ENCODE data around the gene PRDM16.

Gene PRDM16

DNA sequence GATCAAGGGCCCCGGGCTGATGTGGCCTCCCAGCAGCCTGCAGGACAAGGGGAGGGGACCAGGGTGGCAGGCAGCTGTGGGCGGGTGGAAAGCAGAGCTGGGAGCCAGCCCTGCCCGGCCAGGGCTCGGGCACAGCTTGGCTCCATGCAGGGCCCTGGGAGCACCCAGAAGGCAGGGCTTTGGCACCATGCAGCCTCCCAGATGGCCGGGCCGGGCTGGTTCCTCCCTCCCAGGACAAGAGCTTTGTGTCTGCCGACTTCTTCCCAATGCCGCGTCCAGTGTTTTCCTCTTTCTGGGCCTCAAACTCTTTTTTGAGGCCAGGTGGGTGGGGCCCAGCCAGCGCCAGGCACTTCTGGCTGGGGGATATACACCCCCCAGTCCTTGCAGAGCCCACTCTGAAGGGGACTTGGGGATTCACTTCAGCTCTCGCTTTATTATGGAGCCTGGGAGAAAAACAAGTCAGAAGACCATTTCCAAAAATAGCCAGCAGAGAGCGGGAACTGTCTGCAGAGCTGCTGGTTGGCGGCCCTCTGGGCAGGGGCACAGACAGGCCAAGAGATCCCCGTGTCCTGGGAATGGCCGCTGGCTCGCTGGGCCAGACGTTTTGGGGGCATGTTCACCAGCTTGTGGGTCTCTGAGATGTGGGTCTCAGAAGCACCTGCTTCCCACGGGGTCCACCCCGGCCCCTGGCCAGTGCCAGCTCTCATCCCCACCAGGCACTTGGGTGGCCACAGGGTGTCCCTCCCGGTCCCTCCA lies 281.7 kb downstream of the PRDM16 start:
- DNase-seq: no peak

DNA sequence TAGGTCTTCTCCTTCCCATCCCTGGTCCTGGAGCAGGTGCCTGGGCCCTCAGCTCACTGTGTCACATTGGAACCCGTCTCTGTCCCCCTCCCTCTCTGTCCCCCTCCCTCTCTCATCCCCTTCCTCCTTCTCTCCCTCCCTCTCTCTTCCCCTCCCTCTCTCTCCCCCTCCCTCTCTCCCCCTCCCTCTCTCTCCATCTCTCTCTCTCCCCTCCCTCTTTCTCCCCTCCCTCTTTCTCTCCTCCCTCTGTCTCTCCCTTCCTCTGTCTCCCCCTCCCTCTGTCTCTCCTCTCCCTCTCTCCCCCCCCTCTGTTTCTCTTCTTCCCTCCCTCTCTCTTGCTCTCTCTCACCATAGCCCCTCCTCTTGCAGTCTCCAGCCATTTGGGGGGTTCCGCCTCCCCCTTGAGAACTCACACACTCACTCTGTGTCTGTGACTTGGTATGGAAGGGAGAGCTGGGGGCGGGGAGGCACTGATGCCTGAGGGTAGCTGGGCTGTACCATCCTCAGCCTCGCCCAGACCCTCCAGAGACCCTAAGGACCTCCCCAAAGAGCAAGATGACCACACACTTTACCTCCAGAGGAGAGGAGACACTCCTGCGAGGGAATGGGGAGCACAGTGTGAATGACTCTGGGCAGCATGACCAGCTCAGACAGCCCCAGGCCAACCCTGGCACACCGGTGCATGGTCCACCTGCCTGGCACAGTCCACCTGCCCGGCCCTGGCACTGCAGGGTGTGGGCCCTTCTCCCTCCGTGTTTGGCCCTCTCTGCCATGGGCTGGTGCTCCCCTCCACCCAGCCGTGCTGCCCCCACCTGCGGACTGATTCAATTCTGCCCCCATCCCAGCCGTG lies 282.7 kb downstream of the PRDM16 start:
- no peak for DNase-seq

DNA sequence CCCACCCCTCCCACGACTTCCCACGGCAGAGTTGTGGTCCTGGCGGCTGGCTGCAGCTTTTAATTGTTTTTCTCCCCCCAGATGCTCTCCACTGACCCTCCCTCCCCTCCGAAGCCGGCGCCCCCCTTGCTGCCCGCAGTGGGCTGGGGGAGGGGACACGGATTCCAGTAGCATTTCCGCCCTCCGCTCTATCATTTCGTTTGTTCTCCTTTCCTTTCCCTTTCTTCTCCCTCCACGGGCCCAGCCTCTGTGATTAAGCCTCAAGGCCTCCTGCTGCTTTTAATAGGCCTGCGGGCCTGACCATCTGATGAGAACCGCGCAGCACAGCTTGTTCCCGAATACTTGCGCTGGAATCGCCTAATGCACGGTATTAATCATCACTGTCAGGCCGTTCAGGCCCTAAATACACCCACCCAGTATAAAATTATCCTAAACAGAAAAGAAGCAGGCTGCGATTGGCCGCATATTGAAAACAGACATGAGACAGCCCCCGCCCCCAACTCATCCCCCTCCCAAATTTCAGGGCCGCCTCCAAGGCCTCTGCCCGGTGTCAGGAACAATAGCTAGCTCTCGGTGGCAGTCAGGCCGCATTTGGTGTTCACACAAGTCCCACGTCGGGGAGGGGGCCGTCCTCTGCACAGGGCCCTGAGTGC lies 283.4 kb downstream of the PRDM16 start:
- no peak for DNase-seq

DNA sequence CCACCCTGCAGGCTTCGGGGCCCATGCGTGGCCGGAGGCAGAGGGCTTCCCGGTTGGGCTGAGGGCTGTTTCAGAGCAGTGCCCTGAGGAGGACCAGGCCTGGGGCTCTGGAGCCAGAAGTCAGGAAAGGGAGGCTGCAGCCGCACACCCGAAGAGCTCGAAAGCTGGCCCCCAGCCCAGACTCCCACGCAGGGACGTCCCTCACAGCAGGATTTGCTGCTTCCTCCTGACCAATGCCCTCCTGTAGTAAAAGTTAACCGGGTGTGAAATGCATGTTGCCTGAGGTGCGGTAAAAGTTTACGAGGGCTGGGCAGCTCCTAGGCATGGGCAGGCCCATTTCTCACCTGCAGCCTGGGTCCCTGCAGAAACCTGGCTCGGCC lies 283.9 kb downstream of the PRDM16 start:
- DNase-seq: no peak

DNA sequence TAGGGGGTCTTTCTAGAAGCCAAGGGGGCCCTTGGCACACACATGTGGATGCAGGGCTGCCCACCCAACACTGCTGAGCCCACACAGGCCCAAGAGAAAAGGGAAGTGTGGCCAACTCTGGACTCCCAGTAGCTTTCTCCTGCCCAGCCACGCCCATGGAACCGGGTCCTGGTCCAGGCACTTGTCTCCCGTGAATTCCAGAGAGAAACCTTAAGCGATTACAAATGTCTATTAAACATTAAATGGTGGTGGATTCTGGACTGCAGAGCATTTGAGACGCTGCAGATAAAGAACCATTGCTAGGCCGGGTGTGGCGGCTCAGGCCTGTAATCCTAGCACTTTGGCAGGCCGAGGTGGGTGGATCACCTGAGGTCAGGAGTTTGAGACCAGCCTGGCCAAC lies 284.9 kb downstream of the PRDM16 start:
- no peak for DNase-seq

DNA sequence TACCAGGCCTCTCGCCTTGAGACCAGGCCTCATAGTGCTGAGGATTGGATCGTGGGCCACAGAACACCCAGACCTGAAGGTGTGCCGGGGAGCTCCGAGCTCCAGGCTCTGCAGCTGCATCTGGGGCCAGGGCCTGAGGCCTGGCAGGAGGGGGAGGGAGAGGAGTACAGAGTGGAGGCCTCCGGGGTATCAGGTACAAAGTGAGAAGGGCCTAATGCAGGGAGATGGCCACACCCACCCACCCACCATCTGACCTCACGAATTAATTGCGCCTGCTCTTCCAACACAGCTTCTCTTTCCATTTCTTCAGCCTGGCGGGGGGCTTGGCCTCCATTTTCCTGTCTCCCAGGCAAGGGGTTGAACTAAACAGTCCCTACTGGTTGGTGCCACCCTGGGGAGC lies 286.1 kb downstream of the PRDM16 start:
- no peak for DNase-seq

DNA sequence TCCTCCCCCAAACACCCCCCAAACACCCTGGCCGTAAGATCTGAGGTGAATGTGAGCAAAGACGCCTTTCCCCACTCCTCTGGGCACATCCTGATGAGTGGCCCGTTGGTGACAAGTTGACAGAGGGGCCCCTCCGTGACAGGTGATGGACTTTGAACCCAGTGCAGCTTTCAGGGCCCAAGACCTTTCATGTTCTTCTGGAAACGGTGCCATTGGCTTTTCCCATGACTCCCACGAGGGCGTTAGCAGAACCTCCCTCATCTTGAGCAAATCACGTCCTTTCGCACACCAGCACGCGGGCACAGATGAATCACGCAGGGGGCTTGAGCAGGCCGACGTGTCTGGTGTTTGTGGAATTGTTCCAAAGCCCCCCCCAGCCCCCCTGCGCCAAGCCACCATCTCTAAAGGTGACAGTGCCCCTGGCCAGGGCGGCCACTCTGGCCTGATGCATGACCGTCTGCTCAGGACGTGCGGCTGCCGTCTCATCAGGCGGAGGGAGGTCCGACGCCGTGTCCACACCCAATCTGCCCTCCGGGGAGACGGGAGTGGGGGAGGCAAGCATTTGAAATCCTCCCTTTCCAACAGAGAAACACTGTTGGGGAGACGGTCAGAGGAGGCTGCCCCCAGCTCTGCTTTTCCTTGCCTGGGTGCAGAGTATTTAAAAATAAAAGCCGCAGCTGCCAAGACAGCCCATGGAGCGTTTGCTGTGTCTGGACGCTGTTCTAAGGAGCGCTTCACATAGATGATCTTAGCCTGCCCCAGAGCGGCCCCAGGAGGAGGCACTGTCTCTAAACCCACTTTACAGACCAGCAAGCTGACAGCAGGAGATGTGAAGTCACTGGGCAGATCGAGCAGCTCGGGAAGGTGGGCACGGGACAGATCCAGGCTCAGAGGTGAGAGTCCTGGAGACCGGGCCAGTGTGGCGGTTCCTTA lies 287.2 kb downstream of the PRDM16 start:
- DNase-seq: no peak

DNA sequence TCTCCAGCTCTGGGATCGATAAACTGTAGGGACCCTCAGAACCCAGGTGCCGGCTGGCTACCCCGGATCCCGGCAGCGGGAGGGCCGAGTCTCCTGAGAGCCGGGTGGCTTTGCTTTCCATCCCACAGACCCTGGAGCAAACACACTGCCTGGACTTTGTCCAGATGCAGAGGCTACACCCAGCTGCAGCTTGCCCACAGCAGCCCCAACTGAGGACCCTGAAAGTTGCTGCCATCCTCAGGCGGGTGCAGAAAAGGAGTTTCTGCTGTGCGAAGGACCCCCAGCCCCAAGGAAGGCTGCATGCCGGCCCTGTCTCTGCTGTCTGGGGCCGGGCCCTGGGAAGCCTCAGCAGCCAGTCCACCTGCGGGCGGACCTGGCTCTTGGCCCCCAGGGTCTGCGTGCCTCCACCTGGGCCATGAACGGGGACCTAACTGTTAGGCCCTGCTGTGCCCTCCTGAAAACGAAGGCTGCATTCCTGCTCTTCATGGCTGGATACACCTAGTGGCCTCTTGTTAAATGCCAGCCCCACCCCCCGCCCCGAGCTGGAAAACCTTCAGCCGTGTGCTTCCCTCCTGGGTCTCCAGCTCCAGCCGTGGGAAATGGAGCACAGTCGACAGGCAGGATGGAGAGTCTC lies 287.9 kb downstream of the PRDM16 start:
- DNase-seq: no peak

DNA sequence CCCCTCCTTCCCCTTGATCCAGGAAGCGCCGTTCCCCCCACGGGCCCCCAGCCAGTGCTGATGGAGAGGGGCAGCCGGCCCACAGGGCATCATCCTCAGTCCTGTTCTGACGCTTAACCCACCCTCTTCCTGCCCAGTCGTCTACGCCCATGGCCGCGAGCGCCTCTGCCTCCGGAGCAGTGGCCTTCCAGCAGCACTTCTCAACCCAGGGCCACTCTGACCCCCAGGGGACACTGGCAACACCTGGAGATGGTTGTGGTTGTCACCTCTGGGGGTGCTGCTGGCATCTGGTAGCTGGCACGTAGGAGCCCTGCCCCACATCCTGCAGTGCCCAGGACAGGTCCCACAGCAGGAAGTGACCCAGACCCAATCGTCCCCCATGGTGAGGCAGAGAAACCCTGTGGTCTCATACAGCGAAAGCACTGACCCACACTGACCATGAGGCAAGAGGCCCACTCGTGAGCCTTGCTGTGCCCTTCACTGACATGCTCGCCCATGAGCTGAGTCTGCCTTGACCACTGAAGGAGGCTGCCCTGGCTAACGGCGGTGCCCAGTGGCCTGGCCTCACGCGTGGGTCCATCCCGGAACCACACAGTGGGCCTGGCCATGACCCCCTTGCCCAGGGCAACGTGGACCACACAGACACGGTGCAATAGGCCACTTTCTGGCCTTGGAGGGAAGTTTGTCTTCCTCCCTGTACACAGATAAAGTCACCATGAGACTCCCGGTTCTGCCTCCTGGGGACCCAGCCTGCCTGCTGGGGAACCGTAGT lies 288.7 kb downstream of the PRDM16 start:
- DNase-seq: no peak

DNA sequence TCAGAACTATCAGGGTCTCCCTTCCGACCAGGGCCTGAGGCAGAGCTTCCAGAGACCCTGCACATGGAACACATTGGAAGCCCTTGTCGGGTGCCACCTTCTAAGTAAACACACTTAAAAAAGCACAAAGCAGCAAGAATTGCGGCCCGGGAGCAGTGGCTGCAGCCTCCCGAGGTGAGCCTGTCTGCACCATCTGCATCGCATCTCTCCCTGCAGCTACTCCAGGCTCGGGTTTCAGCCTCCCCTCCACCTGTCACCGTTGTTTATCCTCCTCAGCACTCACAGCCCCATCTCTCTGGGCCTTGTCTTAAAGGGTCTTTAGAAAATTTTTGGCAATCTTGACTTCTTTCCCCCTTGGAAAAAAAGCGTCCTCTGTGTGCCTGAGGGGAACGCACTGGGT lies 290.3 kb downstream of the PRDM16 start:
- no peak for DNase-seq

DNA sequence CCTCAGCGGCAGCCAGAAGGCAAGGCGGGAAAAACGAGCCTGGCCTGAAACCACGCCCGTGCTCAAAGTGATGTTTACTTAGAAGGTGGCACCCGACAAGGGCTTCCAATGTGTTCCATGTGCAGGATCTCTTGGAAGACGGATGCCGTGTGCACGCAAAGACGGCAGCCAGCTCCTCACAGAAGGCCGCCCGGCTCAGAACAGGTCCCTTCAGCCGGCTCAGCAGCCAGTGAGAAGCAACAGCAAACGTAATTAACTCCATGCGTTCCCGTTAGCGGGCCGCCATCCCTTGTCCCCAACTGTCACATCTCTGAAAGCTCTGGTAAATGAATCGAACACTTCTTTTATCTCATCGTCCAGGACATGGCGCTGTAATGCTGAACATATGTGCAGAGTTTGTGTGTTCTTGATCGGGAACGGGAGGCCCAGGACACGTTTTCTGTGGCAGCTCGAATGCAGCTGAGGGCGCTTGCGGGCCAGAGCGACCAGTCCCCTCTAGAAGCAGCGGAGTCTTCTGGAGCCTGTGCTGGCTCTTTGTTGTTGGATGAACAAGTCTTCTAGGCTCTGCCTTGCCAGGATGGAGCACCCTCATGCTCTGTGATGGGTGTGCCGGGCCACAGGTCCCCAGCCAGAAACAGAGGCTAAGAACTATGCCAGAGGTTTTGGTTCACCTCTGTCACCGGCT lies 290.9 kb downstream of the PRDM16 start:
- no peak for DNase-seq

DNA sequence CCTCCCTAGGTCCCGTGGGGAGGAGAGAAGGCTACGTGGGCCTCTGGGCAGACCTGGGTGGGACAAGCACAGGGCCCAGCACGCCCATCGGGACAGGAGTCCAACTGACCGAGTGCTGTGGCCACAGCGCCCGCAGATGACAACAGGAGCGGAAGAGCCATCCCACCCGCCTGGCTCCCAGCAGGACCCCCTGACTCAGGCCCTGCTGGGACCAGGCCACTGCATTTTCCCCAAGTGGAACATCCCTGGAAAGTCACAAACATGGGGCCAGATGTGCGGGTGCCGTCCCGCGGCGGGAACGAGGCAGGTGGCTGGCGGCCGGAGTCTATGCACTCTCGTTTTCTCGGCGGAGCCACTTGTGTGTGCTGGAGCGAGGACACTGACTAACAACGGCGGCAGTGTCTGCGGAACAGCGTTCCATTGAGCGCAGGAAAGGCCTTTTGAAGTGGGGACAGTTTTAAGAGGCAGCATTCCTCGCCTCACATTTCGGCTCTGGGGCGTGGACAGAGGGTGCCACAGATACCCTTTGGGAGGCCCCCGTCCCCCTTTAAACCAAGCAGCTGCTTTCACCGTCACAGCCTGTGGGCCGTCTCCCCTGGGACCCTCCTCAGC lies 291.7 kb downstream of the PRDM16 start:
- DNase-seq: no peak

DNA sequence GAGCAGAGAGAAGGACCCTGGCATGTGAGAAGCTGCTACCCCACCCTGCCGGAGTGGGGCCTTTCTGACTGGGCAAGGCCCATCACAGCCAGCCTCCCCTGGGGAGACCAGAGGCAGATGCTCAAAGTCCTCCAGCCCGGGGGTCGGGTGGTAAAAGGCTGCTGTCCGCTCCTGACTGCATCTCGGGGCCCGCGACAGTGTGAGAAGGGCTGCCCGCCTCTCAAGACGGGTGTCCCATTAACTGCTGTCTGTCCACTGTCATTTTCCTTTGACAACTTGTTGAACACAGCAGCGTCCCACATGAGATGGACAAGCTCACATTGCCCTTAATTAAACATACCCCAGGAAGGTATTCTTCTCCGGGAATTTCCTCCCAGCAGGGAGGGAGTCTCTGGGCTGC lies 294.0 kb downstream of the PRDM16 start:
- no peak for DNase-seq

DNA sequence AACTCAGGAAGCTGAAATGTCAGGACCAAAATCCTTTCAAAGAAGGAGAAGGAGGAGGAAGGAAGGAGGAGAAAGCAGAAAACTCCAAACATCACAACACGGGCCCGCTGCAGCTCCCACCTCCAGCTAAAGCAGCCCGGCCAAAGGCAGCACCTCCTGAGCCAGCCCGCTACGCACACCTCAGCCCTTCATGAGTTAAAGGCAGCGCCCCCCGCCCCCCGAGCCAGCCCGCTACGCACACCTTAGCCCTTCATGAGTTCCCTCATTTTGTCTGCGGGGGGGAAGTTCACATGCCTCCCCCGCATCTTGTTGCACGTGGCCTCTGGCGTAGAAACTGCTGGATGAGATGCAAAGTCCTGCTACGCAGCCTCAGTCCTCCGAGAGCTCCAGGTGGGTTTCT lies 294.8 kb downstream of the PRDM16 start:
- no peak for DNase-seq

DNA sequence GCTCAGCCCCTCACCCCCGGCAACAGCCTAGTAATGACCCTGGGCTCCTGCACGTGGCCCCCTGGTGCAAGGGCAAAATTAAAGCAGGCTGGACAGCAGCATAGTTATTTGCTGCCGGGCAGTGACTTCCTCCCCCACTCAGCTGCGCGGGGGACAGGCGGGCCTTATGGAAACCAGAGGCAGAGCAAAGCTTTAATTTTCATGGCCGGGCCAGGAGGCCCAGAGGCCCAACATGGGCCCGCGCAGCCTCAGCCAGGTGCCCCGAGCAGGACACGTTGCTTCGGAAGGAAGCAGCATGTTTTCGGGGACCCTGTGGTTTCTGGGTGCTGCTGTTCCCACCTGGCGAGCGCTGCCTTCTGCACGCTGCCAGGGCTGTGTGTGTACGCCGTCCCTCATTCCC lies 295.5 kb downstream of the PRDM16 start:
- DNase-seq: no peak

DNA sequence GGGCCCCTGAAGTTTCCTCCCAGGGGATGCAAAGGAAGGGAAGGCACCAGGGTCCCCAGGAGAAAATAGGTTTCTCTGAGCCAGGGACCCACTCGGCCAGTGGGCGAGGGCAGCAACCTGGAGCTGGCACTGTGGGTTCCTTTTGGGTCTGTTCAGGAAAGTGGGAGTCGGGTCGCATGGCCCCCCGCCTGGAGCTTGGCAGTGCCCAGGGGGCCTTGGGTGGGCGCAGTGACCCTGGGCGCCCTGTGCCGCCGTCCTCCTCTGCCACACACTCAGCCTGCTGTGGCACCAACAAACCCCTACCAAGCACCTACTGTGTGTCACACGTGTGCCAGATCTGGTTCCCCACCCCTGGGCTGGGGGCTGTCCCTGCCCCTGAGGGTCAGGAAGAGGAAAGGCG lies 296.0 kb downstream of the PRDM16 start:
- DNase-seq: no peak

DNA sequence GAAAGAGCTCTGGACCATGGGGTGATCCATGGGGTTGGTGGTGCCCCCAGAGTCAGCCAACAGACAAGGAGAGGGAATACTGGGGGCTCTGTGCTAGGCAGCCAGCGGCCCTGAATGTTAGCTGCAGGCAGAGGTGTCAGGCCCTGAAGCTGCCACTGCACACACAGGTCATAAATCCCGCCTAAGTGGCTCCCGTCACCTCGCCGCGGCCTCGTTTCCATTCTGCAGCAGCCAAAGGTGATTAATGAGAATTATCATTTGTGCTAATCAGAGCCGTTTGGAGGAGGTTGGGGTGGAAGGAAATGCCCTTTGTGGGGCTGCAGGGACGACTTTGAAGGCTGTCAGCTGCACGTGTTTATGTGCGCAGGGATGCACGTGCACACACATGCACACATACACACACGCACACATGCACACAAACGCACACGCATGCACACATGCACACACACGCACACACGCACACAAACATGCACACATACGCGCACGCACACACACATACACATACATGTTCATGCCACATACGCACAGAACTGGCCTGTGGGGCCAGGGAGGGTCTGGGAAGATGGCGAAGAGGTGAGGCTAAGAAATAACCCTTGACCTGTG lies 296.6 kb downstream of the PRDM16 start:
- DNase-seq: no peak

DNA sequence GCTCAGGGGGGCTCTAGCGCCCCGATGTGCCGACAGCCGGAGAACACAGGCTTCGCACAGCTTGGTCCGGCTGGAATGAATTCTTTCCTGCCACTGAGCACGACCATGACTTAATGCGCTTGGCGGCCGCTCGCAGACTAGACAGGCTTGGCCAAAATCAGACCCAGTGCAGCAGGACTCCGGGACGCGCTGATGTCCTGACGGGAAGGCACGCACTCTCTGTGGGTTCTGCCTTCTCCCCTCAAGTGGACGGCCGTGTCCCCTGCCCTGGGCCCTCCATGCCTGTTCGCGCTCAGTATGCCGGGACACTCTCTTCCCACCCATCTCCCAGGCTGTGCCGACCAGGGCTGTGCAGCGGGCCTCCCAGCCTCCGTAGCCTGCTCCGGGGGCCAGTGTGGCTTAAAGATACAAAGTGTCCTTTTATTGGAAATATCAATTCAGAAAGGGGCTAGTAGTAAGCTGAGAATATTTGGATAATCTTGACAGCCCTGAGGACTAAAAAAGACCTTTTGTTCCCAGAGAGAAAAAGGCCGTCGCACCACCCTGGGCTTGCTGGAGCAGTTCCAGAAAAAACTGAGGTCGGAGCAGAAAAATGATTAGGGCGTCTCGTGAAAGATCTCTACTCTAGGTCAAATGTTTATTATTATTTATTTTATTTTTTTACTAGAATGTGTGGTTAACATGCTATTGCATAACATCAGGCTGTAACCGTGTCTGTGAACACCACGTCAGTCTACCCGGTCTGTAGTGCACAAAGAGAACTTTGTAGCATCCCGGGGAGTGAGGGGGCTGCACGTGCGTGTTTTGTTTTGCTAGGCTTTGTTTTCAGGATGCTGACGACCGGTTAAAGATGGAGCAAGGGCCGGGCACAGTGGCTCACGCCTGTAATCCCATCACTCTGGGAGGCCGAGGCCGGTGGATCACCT lies 297.4 kb downstream of the PRDM16 start:
- DNase-seq: no peak

DNA sequence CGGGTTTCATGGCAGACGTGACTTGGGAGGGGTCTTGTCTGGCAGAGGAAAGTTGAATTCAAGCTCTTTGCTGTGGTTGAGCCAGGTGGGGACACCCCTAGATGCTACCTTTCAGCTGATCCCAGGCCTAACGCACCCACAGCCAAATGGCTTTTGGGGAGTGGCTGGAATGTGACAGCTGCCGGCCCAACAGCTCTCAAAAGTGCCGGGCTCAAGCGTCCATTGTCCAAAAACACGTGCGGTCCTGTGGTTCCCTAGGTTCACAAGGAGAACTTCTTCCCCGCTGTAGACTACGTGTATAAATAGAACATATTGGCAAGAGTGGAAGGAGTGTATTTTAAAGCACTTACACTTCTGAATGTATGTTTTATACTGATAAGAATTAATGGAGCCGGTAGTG lies 298.4 kb downstream of the PRDM16 start:
- no peak for DNase-seq
